GM18498 (cell line): ENCODE measurements around the gene IARS1.

Source experiments
- ATAC-seq: cut with Tn5 transposase; IDR thresholded peaks from one replicate; pipeline ENCODE4 v1.9.1; 2021; ENCODE audit warnings: mild to moderate bottlenecking, moderate library complexity; ENCODE audit not compliant: unreplicated experiment

Gene IARS1

GRCh38 chr9:92293452-92294296 is at the start of gene IARS1:
IARS1 (minus strand) TSS chr9:92293697; CDS start chr9:92289419, 4,278 bp downstream.
- peak; percentile 97 for ATAC-seq

- no peak for ATAC-seq
Measured at GRCh38 chr9:92342825-92343488, 49.5 kb upstream of the IARS1 start.

GRCh38 chr9:92341578-92341977 is 48.1 kb upstream of the IARS1 start:
- ATAC-seq: no peak

GRCh38 chr9:92333282-92333634 is 39.8 kb upstream of the IARS1 start:
- ATAC-seq: no peak

GRCh38 chr9:92332577-92333281 is 39.2 kb upstream of the IARS1 start:
- ATAC-seq: no peak

GRCh38 chr9:92328225-92328624 is 34.7 kb upstream of the IARS1 start:
- ATAC-seq: no peak

GRCh38 chr9:92327283-92327850 is 33.9 kb upstream of the IARS1 start:
- ATAC-seq: no peak

- ATAC-seq: no peak
Measured at GRCh38 chr9:92325991-92326500, 32.5 kb upstream of the IARS1 start.

- peak; percentile 95 for ATAC-seq
Measured at GRCh38 chr9:92325269-92325990, 31.9 kb upstream of the IARS1 start, which contains the start of the genes CENPP and NOL8. CENPP (plus strand) TSS chr9:92325953. NOL8 (minus strand) TSS chr9:92325350; CDS start chr9:92324161, 1,189 bp downstream.

GRCh38 chr9:92324889-92325268 is 31.4 kb upstream of the IARS1 start:
- ATAC-seq: peak; percentile 13

- ATAC-seq: no peak
Measured at GRCh38 chr9:92324431-92324830, 30.9 kb upstream of the IARS1 start.

GRCh38 chr9:92315456-92315855 is 22.0 kb upstream of the IARS1 start:
- ATAC-seq: no peak

GRCh38 chr9:92313624-92314012 is 20.1 kb upstream of the IARS1 start:
- no peak for ATAC-seq

GRCh38 chr9:92312887-92313623 is 19.6 kb upstream of the IARS1 start:
- no peak for ATAC-seq

- ATAC-seq: no peak
Measured at GRCh38 chr9:92310562-92310961, 17.1 kb upstream of the IARS1 start.

GRCh38 chr9:92308893-92309292 is 15.4 kb upstream of the IARS1 start:
- ATAC-seq: no peak

- no peak for ATAC-seq
Measured at GRCh38 chr9:92300936-92301335, 7.4 kb upstream of the IARS1 start.

- no peak for ATAC-seq
Measured at GRCh38 chr9:92299116-92299515, 5.6 kb upstream of the IARS1 start.

- no peak for ATAC-seq
Measured at GRCh38 chr9:92298036-92298435, 4.5 kb upstream of the IARS1 start.

- no peak for ATAC-seq
Measured at GRCh38 chr9:92297611-92298010, 4.1 kb upstream of the IARS1 start.
